WI38 (cell line): ENCODE data around the gene MAP2K1.

Experiments
- H3K4me3 ChIP-seq: 2 replicates; pipeline ENCODE4 v1.5.1; 2011; ENCODE audit warnings: low read depth, mild to moderate bottlenecking, control low read depth, low read length
- TF ChIP-seq, protein P1 (sequence below): IDR thresholded peaks from 2 replicates; pipeline ENCODE4 v1.5.1; 2012; ENCODE audit warnings: low read depth, mild to moderate bottlenecking, control low read depth, low read length

Gene MAP2K1

DNA sequence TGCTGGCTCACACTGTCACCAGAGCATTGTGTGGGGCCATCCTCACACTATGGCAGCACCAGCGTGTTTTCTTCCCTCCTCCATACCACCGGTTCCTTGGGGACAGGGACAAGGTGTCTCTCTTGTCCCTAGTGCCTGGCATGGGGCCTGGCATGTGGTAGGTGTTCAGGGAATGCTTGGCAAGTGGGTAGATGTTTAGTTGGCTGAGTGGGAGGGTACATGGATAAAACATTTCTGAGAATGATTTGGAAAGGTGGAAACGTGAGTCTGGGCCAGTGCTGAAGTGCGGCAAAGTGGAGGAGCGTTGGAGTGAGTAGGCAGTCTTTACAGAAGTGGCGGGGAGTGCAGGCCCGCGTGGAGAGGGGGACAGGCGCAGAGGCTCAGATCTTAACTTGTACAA is 95.8 kb downstream of the MAP2K1 start:
- TF ChIP-seq, protein P1, sequence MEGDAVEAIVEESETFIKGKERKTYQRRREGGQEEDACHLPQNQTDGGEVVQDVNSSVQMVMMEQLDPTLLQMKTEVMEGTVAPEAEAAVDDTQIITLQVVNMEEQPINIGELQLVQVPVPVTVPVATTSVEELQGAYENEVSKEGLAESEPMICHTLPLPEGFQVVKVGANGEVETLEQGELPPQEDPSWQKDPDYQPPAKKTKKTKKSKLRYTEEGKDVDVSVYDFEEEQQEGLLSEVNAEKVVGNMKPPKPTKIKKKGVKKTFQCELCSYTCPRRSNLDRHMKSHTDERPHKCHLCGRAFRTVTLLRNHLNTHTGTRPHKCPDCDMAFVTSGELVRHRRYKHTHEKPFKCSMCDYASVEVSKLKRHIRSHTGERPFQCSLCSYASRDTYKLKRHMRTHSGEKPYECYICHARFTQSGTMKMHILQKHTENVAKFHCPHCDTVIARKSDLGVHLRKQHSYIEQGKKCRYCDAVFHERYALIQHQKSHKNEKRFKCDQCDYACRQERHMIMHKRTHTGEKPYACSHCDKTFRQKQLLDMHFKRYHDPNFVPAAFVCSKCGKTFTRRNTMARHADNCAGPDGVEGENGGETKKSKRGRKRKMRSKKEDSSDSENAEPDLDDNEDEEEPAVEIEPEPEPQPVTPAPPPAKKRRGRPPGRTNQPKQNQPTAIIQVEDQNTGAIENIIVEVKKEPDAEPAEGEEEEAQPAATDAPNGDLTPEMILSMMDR = no peak
- no peak overlapping the region for H3K4me3 ChIP-seq

DNA sequence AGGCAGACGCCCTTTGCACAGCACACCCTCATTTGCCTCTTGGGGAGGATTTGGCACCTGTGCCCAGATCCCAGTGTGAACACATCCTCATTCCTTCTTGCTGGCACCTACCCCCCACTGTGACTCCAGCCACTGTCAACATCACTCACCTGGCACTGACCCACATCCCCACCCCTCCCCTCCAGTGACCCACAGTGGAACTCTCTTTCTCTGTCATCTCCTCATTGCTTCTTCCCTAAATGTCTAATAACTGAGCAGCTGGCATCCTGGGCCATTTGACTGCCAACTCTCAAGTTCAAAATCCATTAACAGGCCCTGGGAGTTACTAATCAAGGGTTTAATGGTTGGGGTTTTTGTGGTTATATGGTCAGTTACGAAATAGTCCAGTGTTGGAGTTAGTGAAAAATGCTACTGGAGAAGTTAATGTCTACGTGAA is 96.4 kb downstream of the MAP2K1 start:
- TF ChIP-seq, protein P1 = no peak
- H3K4me3 ChIP-seq = no peak overlapping the region

DNA sequence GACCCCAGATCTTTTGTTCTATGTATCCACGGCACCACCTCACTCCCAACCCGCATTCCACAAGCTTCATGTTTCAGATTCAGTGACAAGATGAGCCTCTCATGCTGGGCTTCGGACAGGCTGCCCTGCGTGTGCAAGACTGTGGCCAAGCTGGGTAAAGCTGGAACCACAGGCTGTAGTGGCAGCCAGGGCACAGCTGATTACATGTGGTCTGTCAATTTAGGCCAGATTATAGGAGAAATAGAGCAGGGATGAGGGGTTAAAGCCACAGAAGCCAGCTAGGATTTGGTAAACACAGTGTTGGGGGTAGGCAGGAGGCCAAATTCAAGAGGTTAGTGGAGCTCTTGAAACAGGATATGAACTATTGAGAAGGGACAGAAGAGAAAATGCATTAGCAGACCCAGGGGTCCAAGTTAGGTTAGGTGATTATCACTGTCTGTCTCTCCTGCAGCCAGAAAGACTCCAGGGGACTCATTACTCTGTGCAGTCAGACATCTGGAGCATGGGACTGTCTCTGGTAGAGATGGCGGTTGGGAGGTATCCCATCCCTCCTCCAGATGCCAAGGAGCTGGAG is 97.9 kb downstream of the MAP2K1 start:
- no peak overlapping the region for H3K4me3 ChIP-seq
- TF ChIP-seq, protein P1 = no peak

DNA sequence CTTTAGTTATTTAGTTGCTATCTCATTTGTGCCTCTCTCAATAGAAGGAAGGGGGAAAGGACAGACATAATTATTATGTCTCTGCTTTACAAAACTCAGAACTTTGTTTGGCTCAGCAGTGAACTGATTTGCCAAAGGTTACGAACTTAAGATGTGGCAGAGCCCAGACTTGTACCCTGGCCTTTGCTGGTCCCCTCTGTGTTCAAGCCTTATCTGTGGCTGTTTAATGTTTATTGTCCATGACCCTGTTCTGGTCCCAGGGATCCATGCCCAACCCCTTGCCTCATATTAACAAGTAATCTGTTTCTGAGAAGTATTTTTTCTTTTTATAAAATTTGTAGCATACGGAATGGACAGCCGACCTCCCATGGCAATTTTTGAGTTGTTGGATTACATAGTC is 100.2 kb downstream of the MAP2K1 start:
- no peak overlapping the region for H3K4me3 ChIP-seq
- TF ChIP-seq, protein P1 = no peak

DNA sequence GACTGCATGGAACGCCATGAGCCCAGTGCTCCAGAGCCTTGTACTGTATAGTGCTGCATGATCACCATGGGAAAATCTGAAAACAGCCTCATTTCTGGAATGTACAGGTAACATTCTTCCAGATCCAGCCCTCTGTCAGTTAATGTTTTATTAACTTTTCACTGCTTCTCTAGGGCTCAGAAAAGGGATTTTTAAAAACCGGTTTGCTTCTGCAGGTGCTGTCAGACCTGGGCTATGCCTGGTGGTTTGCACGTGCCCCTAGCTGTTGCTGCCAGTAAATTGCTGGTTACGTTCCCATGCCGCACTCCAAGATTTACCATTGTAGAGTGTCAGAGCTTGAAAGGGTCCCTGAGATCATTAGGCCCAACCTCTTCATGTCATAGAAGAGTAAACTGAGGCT is 101.8 kb downstream of the MAP2K1 start:
- no peak overlapping the region for H3K4me3 ChIP-seq
- TF ChIP-seq, protein P1 = no peak

DNA sequence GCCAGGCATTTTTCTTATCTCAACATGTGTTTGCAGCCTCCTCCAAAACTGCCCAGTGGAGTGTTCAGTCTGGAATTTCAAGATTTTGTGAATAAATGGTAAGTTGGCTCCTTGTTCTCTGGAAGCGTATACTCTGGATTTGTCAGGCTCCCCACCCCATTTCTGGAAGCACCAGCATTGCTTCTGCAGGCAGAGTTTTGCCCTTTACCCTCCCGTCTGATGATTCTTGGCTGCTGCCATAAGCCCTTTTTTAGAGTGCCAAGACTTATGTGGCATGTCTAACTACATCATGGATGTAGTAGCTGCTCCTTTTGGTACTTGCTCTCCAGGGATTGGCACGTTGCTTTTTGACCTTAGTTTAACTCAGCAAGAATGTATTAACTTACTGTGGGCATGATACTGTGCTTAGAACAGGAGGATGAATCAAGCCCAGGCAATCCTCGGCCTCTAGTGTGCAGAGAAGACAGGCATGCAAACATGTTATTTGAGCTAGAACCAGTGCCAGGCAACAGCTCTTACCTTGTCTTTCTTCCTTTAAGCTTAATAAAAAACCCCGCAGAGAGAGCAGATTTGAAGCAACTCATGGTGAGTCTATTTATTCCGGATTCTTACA is 102.6 kb downstream of the MAP2K1 start:
- no peak overlapping the region for H3K4me3 ChIP-seq
- TF ChIP-seq, protein P1 = no peak

DNA sequence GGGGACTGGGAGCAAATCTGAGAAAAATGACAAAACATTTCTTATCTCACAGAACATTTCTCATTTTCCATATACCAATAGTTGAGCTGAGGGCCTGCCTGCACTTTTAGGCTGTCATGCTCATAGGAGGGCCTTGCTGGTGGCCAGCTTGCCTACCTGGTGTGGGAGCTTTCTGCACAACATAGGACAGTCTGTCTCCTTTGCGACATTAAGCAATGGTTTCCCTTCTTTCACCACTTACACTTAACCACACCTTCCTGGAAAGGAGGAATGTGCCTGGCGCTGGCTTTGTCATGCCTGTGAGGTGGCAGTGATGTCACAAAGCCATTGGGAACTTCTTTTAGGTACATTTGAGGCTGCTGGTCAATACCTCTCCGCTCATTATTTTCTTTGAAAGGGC is 105.1 kb downstream of the MAP2K1 start:
- TF ChIP-seq, protein P1 = no peak

More for the DNA sequence above, 105.1 kb downstream of the MAP2K1 start:
- no peak overlapping the region for H3K4me3 ChIP-seq
